GM12878 (cell line): ENCODE results near the gene LRRK1. TPM values are rescaled to one million over a fixed set of nuclear protein-coding genes. Genes with fewer than 3 reads are reported as not detected.
A peak's percentile ranks its signal among the peaks of the same experiment; 100 is the strongest.

Source experiments
- ATAC-seq: fragments of 200-7000 bp; cut with Tn5 transposase; 3 replicates; pipeline ENCODE4 v1.9.1; 2020; ENCODE audit warnings: mild to moderate bottlenecking, moderate library complexity
- BruUV-seq: library from RNA; stranded (reverse); fragments of 400-500 nt; replicated peaks from 2 replicates; lab custom pipeline; 2021; lab: Mats Ljungman, UMichigan
- CTCF ChIA-PET: fragments of 300-600 bp; sonication (Branson Sonifier 250); formaldehyde crosslinking; extraction: SDS; loops from one replicate; lab custom pipeline; 2021; ENCODE audit warnings: inconsistent platforms; lab: Yijun Ruan, JAX
- POLR2A ChIA-PET: fragments of 350-600 bp; formaldehyde crosslinking; extraction: SDS; loops from one replicate; lab custom pipeline; 2021; ENCODE audit warnings: inconsistent platforms; lab: Charles Lee
- RAD21 ChIA-PET: fragments of 300-600 bp; sonication (Branson Sonifier 250); formaldehyde crosslinking; loops from one replicate; lab custom pipeline; 2023; ENCODE audit warnings: antibody characterized with exemption; ENCODE audit not compliant: unreplicated experiment; lab: Charles Lee
- SMC1A ChIA-PET: fragments of 300-600 bp; sonication (Branson Sonifier 250); formaldehyde crosslinking; loops from one replicate; lab custom pipeline; 2023; ENCODE audit not compliant: unreplicated experiment, uncharacterized antibody; lab: Charles Lee
- DNase-seq: peaks from one replicate; pipeline ENCODE4 v3.0.0-alpha.2; 2011; ENCODE audit warnings: low read depth, low spot score
- FAIRE-seq: peaks from 3 replicates; lab custom pipeline; 2011; peaks lifted over from hg19 to GRCh38; lab: Jason Lieb, UNC
- H2AFZ ChIP-seq: 2 replicates; pipeline ENCODE4 v1.6.0; 2011; ENCODE audit warnings: low read depth, low read length, control low read depth; ENCODE audit not compliant: control insufficient read depth
- H3K27ac ChIP-seq: 2 replicates; pipeline ENCODE4 v1.5.1; 2011; ENCODE audit warnings: control low read depth; ENCODE audit not compliant: control insufficient read depth, insufficient read depth
- H3K27me3 ChIP-seq, 2 experiments: replicated peaks in 1 of 2; 2 replicates each; pipeline versions ENCODE4 v1.6.0 to v1.6.1; 2011; ENCODE audit warnings: low read length in 1 of 2; ENCODE audit not compliant: control insufficient read depth in 2 of 2, insufficient read depth in 2 of 2
- H3K36me3 ChIP-seq, 2 experiments: 2 replicates each; pipeline ENCODE4 v1.5.1; 2011; ENCODE audit warnings: low read length in 1 of 2; ENCODE audit not compliant: control insufficient read depth in 2 of 2, insufficient read depth in 2 of 2
- H3K4me1 ChIP-seq: 2 replicates; pipeline ENCODE4 v1.6.1; 2011; ENCODE audit warnings: mild to moderate bottlenecking, low read length, moderate library complexity, mixed read lengths; ENCODE audit not compliant: control insufficient read depth, insufficient read depth
- H3K4me2 ChIP-seq: 2 replicates; pipeline ENCODE4 v1.6.0; 2011; ENCODE audit warnings: control low read depth; ENCODE audit not compliant: control insufficient read depth, insufficient read depth
- H3K4me3 ChIP-seq: fragments of 200-600 bp; sonication (generic); 2 replicates; pipeline ENCODE4 v1.5.1; 2016
- H3K79me2 ChIP-seq: 2 replicates; pipeline ENCODE4 v1.6.0; 2011; ENCODE audit warnings: low read length; ENCODE audit not compliant: control insufficient read depth, insufficient read depth
- H3K9ac ChIP-seq: 2 replicates; pipeline ENCODE4 v1.8.0; 2011; ENCODE audit warnings: low read length, control low read depth, mixed read lengths; ENCODE audit not compliant: control insufficient read depth, insufficient read depth
- H3K9me3 ChIP-seq: replicated peaks from 3 replicates; pipeline ENCODE4 v1.5.1; 2011; ENCODE audit warnings: mild to moderate bottlenecking, low read length; ENCODE audit not compliant: control insufficient read depth, insufficient read depth
- H4K20me1 ChIP-seq: 2 replicates; pipeline ENCODE4 v1.6.0; 2011; ENCODE audit not compliant: control insufficient read depth, insufficient read depth
- JUNB ChIP-seq: IDR thresholded peaks from 2 replicates; pipeline ENCODE4 v1.6.1; 2016; ENCODE audit warnings: antibody characterized with exemption, mild to moderate bottlenecking
- WGBS: methylation state at CpG from one replicate; pipeline ENCODE4 v1.1.6; 2016; ENCODE audit warnings: low lambda C conversion rate; ENCODE audit not compliant: insufficient replicate concordance, insufficient coverage; ENCODE audit errors: missing lambda C conversion rate; 5-methylcytosine and 5-hydroxymethylcytosine counted together
- in situ Hi-C: fragments of 300-500 bp; cut with MboI; formaldehyde crosslinking; loops from 9 replicates; pipeline ENCODE4 v1.14.3; 2018; ENCODE audit warnings: mixed read lengths
- intact Hi-C: fragments of 100-400 bp; cut with micrococcal nuclease; formaldehyde crosslinking; loops from one replicate; pipeline ENCODE4 v1.14.2; 2022; ENCODE audit not compliant: unreplicated experiment
- polyA plus RNA-seq, 11 experiments: library from polyadenylated mRNA; depleted of rRNA in 4 of 11; unstranded in 6 of 11; stranded (reverse) in 5 of 11; fragments of >200 nt; fragmentation: Nextera tagmentation in 4 of 11; fragmentation: Illumina TruSeq in 1 of 11; extraction: Ambion mirVana in 4 of 11; extraction: Trizol in 1 of 11; gene quantifications; 1 replicate in 1 of 11; 2 replicates in 10 of 11; pipeline versions ENCODE4 v1.2.1 to v1.2.3, GENCODE V29; 2011 to 2016; ENCODE audit warnings: inconsistent platforms in 2 of 11, missing spikeins in 2 of 11, low read depth in 1 of 11
- total RNA-seq, 4 experiments: library from RNA; depleted of rRNA in 3 of 4; stranded (reverse); fragments of >200 nt in 3 of 4; fragmentation: Illumina TruSeq in 1 of 4; extraction: Trizol in 1 of 4; gene quantifications; 2 replicates each; pipeline versions ENCODE4 v1.2.1 to v1.2.3, GENCODE V29; 2013 to 2021
- TF ChIP-seq, protein P1 (sequence below): IDR thresholded peaks from 2 replicates; pipeline ENCODE4 v1.6.1; 2011; ENCODE audit warnings: borderline replicate concordance, low read depth, mild to moderate bottlenecking, moderate library complexity, low read length; ENCODE audit not compliant: insufficient read depth, poor library complexity, severe bottlenecking
- TF ChIP-seq, protein P2 (sequence below): IDR thresholded peaks from 2 replicates; pipeline ENCODE4 v1.6.1; 2012; ENCODE audit warnings: low read depth, low read length, improper control_type of control experiment

LRRK1 gene
- total and polyA plus RNA-seq, 10 of the 15 experiments (the other 5 are each of a cell fraction or from before 2014, with no cell fraction given): 2.2 to 58.3 (median 17.9) TPM

DNA sequence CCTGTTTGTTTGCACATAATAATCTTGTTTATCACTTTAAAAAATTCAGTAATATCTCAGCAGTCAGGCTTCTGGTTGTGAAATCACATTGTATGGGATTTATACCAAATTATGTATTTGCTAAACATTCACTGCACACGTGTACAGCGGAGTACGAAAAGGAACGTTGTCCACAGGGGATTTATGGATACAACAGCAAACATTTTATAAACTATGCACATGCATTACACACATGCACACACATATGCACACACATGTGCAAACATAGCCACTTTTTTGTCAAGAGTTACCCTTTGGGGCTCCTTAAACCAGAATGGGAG, 150.5 kb downstream of the LRRK1 start:
- ChIA-PET SMC1A (no interaction called here), POLR2A (interaction anchor here (0.6 to 0.7 kb wide), 2 partner anchors 13 to 110 kb away, joined by 7 to 11 read pairs; no protein-coding TSS in a partner anchor), RAD21 (no interaction called here), CTCF (interaction anchor here (1.3 kb wide), 1 partner anchor 189 kb away, joined by 3 read pairs; no protein-coding TSS in a partner anchor)
- no peaks in the 10 kb centered on the region for H3K27me3 ChIP-seq
- H2AFZ ChIP-seq: no peak overlapping the region
- intact Hi-C loops: no loop called here
- TSS peak; percentile 44 for BruUV-seq
- H3K4me3 ChIP-seq: no peak overlapping the region
- no peak overlapping the region for H3K27ac ChIP-seq
- in situ Hi-C loops: no loop called here
- H3K79me2 ChIP-seq: no peaks in the 10 kb centered on the region
- H3K9ac ChIP-seq: no peak overlapping the region
- TF ChIP-seq, protein P1, sequence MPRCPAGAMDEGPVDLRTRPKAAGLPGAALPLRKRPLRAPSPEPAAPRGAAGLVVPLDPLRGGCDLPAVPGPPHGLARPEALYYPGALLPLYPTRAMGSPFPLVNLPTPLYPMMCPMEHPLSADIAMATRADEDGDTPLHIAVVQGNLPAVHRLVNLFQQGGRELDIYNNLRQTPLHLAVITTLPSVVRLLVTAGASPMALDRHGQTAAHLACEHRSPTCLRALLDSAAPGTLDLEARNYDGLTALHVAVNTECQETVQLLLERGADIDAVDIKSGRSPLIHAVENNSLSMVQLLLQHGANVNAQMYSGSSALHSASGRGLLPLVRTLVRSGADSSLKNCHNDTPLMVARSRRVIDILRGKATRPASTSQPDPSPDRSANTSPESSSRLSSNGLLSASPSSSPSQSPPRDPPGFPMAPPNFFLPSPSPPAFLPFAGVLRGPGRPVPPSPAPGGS: peak; percentile 86
- TF ChIP-seq, protein P2, sequence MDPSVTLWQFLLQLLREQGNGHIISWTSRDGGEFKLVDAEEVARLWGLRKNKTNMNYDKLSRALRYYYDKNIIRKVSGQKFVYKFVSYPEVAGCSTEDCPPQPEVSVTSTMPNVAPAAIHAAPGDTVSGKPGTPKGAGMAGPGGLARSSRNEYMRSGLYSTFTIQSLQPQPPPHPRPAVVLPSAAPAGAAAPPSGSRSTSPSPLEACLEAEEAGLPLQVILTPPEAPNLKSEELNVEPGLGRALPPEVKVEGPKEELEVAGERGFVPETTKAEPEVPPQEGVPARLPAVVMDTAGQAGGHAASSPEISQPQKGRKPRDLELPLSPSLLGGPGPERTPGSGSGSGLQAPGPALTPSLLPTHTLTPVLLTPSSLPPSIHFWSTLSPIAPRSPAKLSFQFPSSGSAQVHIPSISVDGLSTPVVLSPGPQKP: no peak
- H3K4me2 ChIP-seq: no peak overlapping the region
- H4K20me1 ChIP-seq: no peaks in the 10 kb centered on the region
- DNase-seq: no peak
- no peak for FAIRE-seq
- peaks cover 7 to 31% of the 10 kb centered on the region in 2 experiments for H3K36me3 ChIP-seq
- no peak for ATAC-seq
- WGBS: 96% methylated on average over 4 of the region's 4 CpGs
- H3K9me3 ChIP-seq: no peaks in the 10 kb centered on the region
- H3K4me1 ChIP-seq: no peaks in the 10 kb centered on the region

DNA sequence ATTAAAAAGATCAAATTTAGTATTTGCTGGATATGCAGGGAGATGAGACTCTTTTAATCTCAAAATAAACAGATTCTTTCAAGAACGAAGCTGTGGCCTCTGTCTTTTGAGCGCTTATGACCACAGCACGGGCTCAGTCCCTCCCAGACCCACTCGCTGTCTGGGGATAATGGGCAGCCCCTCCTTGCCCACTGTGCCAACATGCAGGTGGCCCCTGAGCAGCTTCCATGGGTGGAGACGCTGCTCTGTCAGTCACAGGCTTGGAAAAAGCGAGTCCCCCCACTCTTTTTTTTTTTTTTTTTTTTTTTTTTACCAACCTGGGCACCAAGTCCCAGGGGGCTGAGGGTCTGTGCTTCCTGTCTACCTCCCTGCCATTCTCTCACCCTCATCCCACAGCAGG, 150.9 kb downstream of the LRRK1 start:
- H3K36me3 ChIP-seq: peaks cover 7 to 31% of the 10 kb centered on the region in 2 experiments
- intact Hi-C loops (no loop called here), in situ Hi-C loops (no loop called here)
- H3K4me2 ChIP-seq: no peak overlapping the region
- WGBS: 95% methylated on average over 6 of the region's 6 CpGs
- ChIA-PET RAD21 (no interaction called here), POLR2A (interaction anchor here (0.6 to 0.7 kb wide), 3 partner anchors 13 to 218 kb away, joined by 4 to 11 read pairs (median 7); no protein-coding TSS in a partner anchor), CTCF (interaction anchor here (1.3 kb wide), 1 partner anchor 188 kb away, joined by 3 read pairs; no protein-coding TSS in a partner anchor), SMC1A (no interaction called here)
- FAIRE-seq (no peak), ATAC-seq (no peak), DNase-seq (no peak)
- H3K4me1 ChIP-seq: no peaks in the 10 kb centered on the region
- H3K27me3 ChIP-seq: no peaks in the 10 kb centered on the region
- H3K4me3 ChIP-seq: no peak overlapping the region
- no peak overlapping the region for H2AFZ ChIP-seq
- H3K9me3 ChIP-seq: no peaks in the 10 kb centered on the region
- H3K27ac ChIP-seq: no peak overlapping the region
- no peak overlapping the region for H3K9ac ChIP-seq
- no peak for TF ChIP-seq JUNB
- no peaks in the 10 kb centered on the region for H3K79me2 ChIP-seq
- H4K20me1 ChIP-seq: no peaks in the 10 kb centered on the region
- BruUV-seq: no TSS peak
